ENCODE results near the gene PKIG.

GRCh38 chr20:44560229-44560628, 22.1 kb upstream of the PKIG start:
- TF ChIP-seq CTCF (IDR thresholded peaks at IDR 0.05; ENCODE audit: poor library complexity) (no peak), EZH2 (IDR thresholded peaks at IDR 0.05; ENCODE audit: borderline replicate concordance) (no peak), EZH2phosphoT487 (IDR thresholded peaks at IDR 0.05; ENCODE audit: low read depth, severe bottlenecking, unreplicated experiment) (no peak)
